Neural cell (in vitro differentiated cells): ENCODE data around the gene CAMK2B.

ENCODE experiments used
- EZH2 ChIP-seq: fragments of 200-600, 300-800 bp; shearing (Covaris generic), sonication (generic); IDR thresholded peaks from 2 replicates; pipeline ENCODE4 v1.6.1; 2014; ENCODE audit warnings: antibody characterized with exemption, low read length, borderline replicate concordance, mild to moderate bottlenecking; ENCODE audit not compliant: insufficient read depth, poor library complexity, severe bottlenecking
- MXI1 ChIP-seq: fragments of 450-650 bp; conservative IDR thresholded peaks from 2 replicates; pipeline ENCODE4 v1.6.1; 2014; ENCODE audit warnings: antibody characterized with exemption, mild to moderate bottlenecking; ENCODE audit not compliant: poor library complexity, severe bottlenecking
- POLR2AphosphoS5 ChIP-seq: IDR thresholded peaks from 2 replicates; pipeline ENCODE4 v1.6.1; 2012
- TAF1 ChIP-seq: IDR thresholded peaks from 2 replicates; pipeline ENCODE4 v1.6.1; 2012; ENCODE audit warnings: low read depth
- TF ChIP-seq, protein P1 (sequence below): fragments of 450-650 bp; IDR thresholded peaks from 2 replicates; pipeline ENCODE4 v1.5.1; 2014; ENCODE audit warnings: antibody characterized with exemption, mild to moderate bottlenecking, moderate library complexity; ENCODE audit not compliant: poor library complexity, severe bottlenecking

GRCh38 chr7:44320794-44321371, 4.5 kb downstream of the CAMK2B start:
- TF ChIP-seq EZH2 (no peak), TAF1 (no peak), POLR2AphosphoS5 (no peak), MXI1 (no peak)
- TF ChIP-seq, protein P1, sequence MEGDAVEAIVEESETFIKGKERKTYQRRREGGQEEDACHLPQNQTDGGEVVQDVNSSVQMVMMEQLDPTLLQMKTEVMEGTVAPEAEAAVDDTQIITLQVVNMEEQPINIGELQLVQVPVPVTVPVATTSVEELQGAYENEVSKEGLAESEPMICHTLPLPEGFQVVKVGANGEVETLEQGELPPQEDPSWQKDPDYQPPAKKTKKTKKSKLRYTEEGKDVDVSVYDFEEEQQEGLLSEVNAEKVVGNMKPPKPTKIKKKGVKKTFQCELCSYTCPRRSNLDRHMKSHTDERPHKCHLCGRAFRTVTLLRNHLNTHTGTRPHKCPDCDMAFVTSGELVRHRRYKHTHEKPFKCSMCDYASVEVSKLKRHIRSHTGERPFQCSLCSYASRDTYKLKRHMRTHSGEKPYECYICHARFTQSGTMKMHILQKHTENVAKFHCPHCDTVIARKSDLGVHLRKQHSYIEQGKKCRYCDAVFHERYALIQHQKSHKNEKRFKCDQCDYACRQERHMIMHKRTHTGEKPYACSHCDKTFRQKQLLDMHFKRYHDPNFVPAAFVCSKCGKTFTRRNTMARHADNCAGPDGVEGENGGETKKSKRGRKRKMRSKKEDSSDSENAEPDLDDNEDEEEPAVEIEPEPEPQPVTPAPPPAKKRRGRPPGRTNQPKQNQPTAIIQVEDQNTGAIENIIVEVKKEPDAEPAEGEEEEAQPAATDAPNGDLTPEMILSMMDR: no peak
